Lower lobe of right lung (tissue), 2 donors: ENCODE measurements around the gene SLC39A10. TPM values are rescaled to one million over a fixed set of nuclear protein-coding genes. Genes with fewer than 3 reads are reported as not detected.
A peak's percentile ranks its signal among the peaks of the same experiment; 100 is the strongest.
"Not testable (repeated sequence)": the region's sequence is repeated elsewhere in the genome, so short reads cannot be mapped to it uniquely, and the experiment has no call there.

Experiments
- ATAC-seq, 2 donors: fragments of 200-7000 bp; cut with Tn5 transposase; one replicate each; pipeline ENCODE4 v1.9.1; 2020 to 2022; ENCODE audit warnings: mild to moderate bottlenecking in 2 of 2, moderate library complexity in 2 of 2
- DNase-seq: peaks from one replicate; pipeline ENCODE4 v3.0.0-alpha.2; 2020
- H3K27ac ChIP-seq: fragments of 200-600 bp; one replicate; pipeline ENCODE4 v1.8.0; 2022
- H3K27me3 ChIP-seq: fragments of 200-600 bp; one replicate; pipeline ENCODE4 v1.8.0; 2022; ENCODE audit warnings: low read depth
- H3K36me3 ChIP-seq: fragments of 200-600 bp; one replicate; pipeline ENCODE4 v1.8.0; 2022; ENCODE audit warnings: mild to moderate bottlenecking
- H3K4me1 ChIP-seq: fragments of 200-600 bp; one replicate; pipeline ENCODE4 v1.8.0; 2022
- H3K4me3 ChIP-seq: fragments of 200-600 bp; one replicate; pipeline ENCODE4 v1.8.0; 2022; ENCODE audit warnings: mild to moderate bottlenecking
- H3K9me3 ChIP-seq: fragments of 200-600 bp; one replicate; pipeline ENCODE4 v1.8.0; 2022
- CTCF ChIP-seq: fragments of 200-600 bp; IDR thresholded peaks from one replicate; pipeline ENCODE4 v1.8.0; 2022; ENCODE audit warnings: antibody characterized with exemption, mild to moderate bottlenecking
- intact Hi-C: fragments of 100-400 bp; cut with DNase I; formaldehyde crosslinking; loops from one replicate; pipeline ENCODE4 v1.11.0; 2022
- total RNA-seq: library from RNA; stranded (reverse); fragmentation: NEBNext Ultra II Directional; extraction: Animal tissue kit (Norgen Biotek cat#: 25700); gene quantifications from one replicate; pipeline ENCODE4 v1.2.1, GENCODE V29; 2021
- donor health status: DM: no; HTN: yes; CAD: no; lungs with severe emphysema.

The SLC39A10 gene
- total RNA-seq, 1 donor from 2014 or later = 37.2 TPM

GRCh38 chr2:195659982-195660890 lies 3.2 kb downstream of the SLC39A10 start:
- intact Hi-C loops = loop anchor here (5.0 kb wide), 1 partner anchor 163 kb away; no protein-coding TSS in a partner anchor
- no peaks in the 10 kb centered on the region for H3K36me3 ChIP-seq
- H3K4me3 ChIP-seq = peak overlapping the region; percentile 9
- no peak for DNase-seq
- H3K27ac ChIP-seq = no peak overlapping the region
- no peaks in the 10 kb centered on the region for H3K27me3 ChIP-seq
- no peaks in the 10 kb centered on the region for H3K9me3 ChIP-seq
- peak; percentile 81 for TF ChIP-seq CTCF
- H3K4me1 ChIP-seq = peaks cover 26% of the 10 kb centered on the region
- ATAC-seq = no peak

- H3K4me1 ChIP-seq = peaks cover 26% of the 10 kb centered on the region
- ATAC-seq = no peak
- no peak for TF ChIP-seq CTCF
- no peak overlapping the region for H3K4me3 ChIP-seq
- no peaks in the 10 kb centered on the region for H3K27me3 ChIP-seq
- no peak for DNase-seq
- no peaks in the 10 kb centered on the region for H3K36me3 ChIP-seq
- intact Hi-C loops = no loop called here
- H3K9me3 ChIP-seq = no peaks in the 10 kb centered on the region
- H3K27ac ChIP-seq = no peak overlapping the region
These were observed 5.1 kb downstream of the SLC39A10 start for GRCh38 chr2:195662138-195662537.

DNA sequence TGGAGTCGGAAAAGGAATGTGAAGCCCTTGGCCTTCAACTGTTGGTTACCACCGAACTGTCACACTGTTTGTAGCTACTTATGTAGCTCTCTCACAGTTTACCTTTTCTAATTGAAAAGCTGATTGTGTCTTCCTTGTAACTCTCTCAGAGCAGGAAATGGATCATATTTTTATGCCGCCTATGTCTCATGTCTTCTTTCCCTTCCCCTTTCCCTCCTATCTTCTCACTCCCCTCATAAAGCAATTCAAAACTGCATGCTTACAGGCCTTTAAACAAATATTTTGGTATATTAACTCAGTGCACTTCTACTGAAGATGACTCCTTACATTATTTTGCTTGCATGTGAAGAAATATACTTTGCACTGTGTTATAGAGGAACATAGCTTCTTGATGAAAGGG lies 6.0 kb downstream of the SLC39A10 start:
- Histone ChIP-seq H3K4me1 (peaks cover 26% of the 10 kb centered on the region), H3K36me3 (no peaks in the 10 kb centered on the region), H3K27me3 (no peaks in the 10 kb centered on the region), H3K4me3 (no peak overlapping the region), H3K9me3 (no peaks in the 10 kb centered on the region), H3K27ac (no peak overlapping the region)
- no peak for TF ChIP-seq CTCF
- DNase-seq = no peak
- intact Hi-C loops = no loop called here
- no peak for ATAC-seq

DNA sequence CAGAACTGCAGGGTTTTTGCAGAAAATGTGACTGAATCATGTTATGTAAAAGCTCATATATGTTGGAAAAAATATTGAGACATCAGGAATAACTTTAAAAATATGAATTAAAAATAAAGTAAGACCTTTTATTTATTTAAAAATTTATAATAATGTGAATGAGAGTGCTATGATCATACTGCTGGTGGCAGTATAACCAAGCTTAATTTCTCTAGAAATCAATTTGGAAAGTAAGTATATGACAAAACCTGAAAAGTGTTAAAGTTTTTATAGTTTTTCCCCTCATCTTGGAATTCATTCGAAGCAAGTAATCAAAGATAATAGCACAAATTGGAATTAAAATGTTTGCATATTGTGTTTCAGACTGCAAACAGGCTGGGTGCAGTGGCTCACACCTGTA lies 7.5 kb downstream of the SLC39A10 start:
- H3K27ac ChIP-seq = no peak overlapping the region
- H3K9me3 ChIP-seq = no peaks in the 10 kb centered on the region
- H3K36me3 ChIP-seq = no peaks in the 10 kb centered on the region
- H3K4me3 ChIP-seq = no peak overlapping the region
- no peak for TF ChIP-seq CTCF
- intact Hi-C loops = no loop called here
- H3K4me1 ChIP-seq = peaks cover 12% of the 10 kb centered on the region
- no peak for DNase-seq
- no peak for ATAC-seq
- no peaks in the 10 kb centered on the region for H3K27me3 ChIP-seq

DNA sequence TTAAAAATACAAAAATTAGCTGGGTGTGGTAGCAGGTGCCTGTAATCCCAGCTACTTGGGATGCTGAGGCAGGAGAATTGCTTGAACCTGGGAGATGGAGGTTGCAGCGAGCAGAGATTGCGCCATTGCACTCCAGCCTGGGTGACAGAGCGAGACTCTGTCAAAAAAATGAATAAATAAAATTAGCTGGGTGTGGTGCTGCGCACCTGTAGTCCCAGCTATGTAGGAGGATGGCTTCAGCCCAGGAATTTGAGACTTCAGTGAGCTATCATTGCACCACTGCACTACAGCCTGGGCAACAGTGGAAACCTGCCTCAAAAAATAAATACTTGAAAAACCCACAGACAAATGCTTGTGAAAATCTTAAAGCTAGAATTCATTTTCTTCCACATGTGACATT lies 8.1 kb downstream of the SLC39A10 start:
- H3K4me1 ChIP-seq, H3K4me3 ChIP-seq, H3K27ac ChIP-seq, DNase-seq, H3K36me3 ChIP-seq, H3K9me3 ChIP-seq, H3K27me3 ChIP-seq, intact Hi-C loops: not testable (repeated sequence)
- ATAC-seq = peak in 1 of 2 donors; percentile 62

DNA sequence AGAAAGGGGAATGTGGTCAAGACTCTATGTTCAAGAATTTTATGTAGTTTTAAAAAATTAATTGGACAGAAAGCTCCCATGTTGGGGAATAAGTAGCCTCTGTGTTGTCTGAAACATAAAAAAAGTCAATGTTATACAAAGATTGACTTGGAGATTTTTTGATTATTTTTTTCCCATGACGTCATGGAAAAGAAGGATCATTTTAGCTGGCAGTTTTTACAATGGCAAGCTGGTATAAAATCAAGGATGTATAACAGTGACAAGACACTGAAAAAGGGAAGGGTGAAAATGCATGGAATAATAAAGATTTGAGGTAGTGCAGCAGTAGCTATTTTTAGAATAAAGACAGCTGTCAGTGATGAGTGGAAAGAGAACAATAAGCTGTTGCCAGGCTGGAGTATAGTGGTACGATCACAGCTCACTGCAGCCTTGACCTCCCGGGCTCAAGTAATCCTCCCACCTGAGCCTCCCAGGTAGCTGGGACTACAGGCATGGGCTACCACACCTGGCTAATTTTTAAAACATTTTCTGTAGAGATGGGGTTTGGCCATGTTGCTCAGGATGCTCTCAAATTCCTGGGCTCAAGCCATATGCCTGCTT lies 9.2 kb downstream of the SLC39A10 start:
- Histone ChIP-seq H3K9me3 (no peaks in the 10 kb centered on the region), H3K4me1 (peaks cover 5% of the 10 kb centered on the region), H3K4me3 (no peak overlapping the region), H3K36me3 (no peaks in the 10 kb centered on the region), H3K27ac (no peak overlapping the region), H3K27me3 (no peaks in the 10 kb centered on the region)
- no peak for TF ChIP-seq CTCF
- intact Hi-C loops = no loop called here
- no peak for ATAC-seq
- DNase-seq = no peak
